GM23338 (cell line): Measurements from ENCODE around the gene PSMD5. TPM values are rescaled to one million over a fixed set of nuclear protein-coding genes. Genes with fewer than 3 reads are reported as not detected.

ENCODE experiments used
- ATAC-seq: fragments of 200-7000 bp; cut with Tn5 transposase; 3 replicates; pipeline ENCODE4 v1.9.1; 2020
- DNase-seq: peaks from one replicate; pipeline ENCODE4 v3.0.0-alpha.2; 2015; ENCODE audit warnings: low spot score
- H2AFZ ChIP-seq: fragments of 200-600 bp; sonication (generic); 2 replicates; pipeline ENCODE4 v1.8.0; 2016; ENCODE audit warnings: antibody characterized with exemption, mild to moderate bottlenecking, moderate library complexity
- H3F3A ChIP-seq: fragments of 200-600 bp; sonication (generic); replicated peaks from 2 replicates; pipeline ENCODE4 v1.8.0; 2017; ENCODE audit warnings: antibody characterized with exemption, mixed run types, low read depth
- H3K27ac ChIP-seq: fragments of 200-600 bp; sonication (generic); 2 replicates; pipeline ENCODE4 v1.6.1; 2016; ENCODE audit warnings: low read depth
- H3K27me3 ChIP-seq: fragments of 200-600 bp; sonication (generic); 2 replicates; pipeline ENCODE4 v1.8.0; 2016; ENCODE audit warnings: mild to moderate bottlenecking, mixed run types, moderate library complexity; ENCODE audit not compliant: insufficient read depth
- H3K36me3 ChIP-seq: fragments of 200-600 bp; sonication (generic); 2 replicates; pipeline ENCODE4 v1.8.0; 2016; ENCODE audit warnings: mild to moderate bottlenecking; ENCODE audit not compliant: insufficient read depth
- H3K4me1 ChIP-seq: fragments of 200-600 bp; sonication (generic); 2 replicates; pipeline ENCODE4 v1.8.0; 2016; ENCODE audit warnings: mild to moderate bottlenecking, moderate library complexity; ENCODE audit not compliant: insufficient read depth
- H3K4me2 ChIP-seq: fragments of 200-600 bp; sonication (generic); 2 replicates; pipeline ENCODE4 v1.7.1; 2017; ENCODE audit warnings: mixed run types
- H3K4me3 ChIP-seq: fragments of 200-600 bp; sonication (generic); 2 replicates; pipeline ENCODE4 v1.6.1; 2016; ENCODE audit warnings: mixed run types
- H3K79me2 ChIP-seq: fragments of 200-600 bp; sonication (generic); replicated peaks from 2 replicates; pipeline ENCODE4 v1.8.0; 2017; ENCODE audit warnings: mild to moderate bottlenecking; ENCODE audit not compliant: insufficient read depth
- H3K9me2 ChIP-seq: fragments of 200-600 bp; sonication (generic); 2 replicates; pipeline ENCODE4 v1.8.0; 2017; ENCODE audit not compliant: insufficient read depth
- H4K20me1 ChIP-seq: fragments of 200-600 bp; sonication (generic); replicated peaks from 2 replicates; pipeline ENCODE4 v1.8.0; 2017; ENCODE audit warnings: mild to moderate bottlenecking; ENCODE audit not compliant: insufficient read depth
- H3K27ac Mint-ChIP-seq: 2 replicates; pipeline ENCODE4 v1.8.0; 2020; ENCODE audit warnings: inconsistent platforms, mild to moderate bottlenecking, moderate library complexity, mixed read lengths
- H3K27me3 Mint-ChIP-seq: 3 replicates; pipeline ENCODE4 v1.8.0; 2022; ENCODE audit warnings: low read depth, mild to moderate bottlenecking, moderate library complexity, mixed read lengths, inconsistent platforms; ENCODE audit not compliant: insufficient read depth, poor library complexity
- H3K36me3 Mint-ChIP-seq: 3 replicates; pipeline ENCODE4 v1.8.0; 2021; ENCODE audit warnings: low read depth, mild to moderate bottlenecking, inconsistent platforms, moderate library complexity, mixed read lengths
- H3K4me1 Mint-ChIP-seq: 3 replicates; pipeline ENCODE4 v1.8.0; 2020; ENCODE audit warnings: mild to moderate bottlenecking, inconsistent platforms, mixed read lengths
- H3K4me3 Mint-ChIP-seq: 3 replicates; pipeline ENCODE4 v1.8.0; 2021; ENCODE audit warnings: moderate library complexity, mild to moderate bottlenecking, inconsistent platforms, mixed read lengths
- H3K9me3 Mint-ChIP-seq: 3 replicates; pipeline ENCODE4 v1.8.0; 2020; ENCODE audit warnings: moderate library complexity, mild to moderate bottlenecking, inconsistent platforms, mixed read lengths
- CREB1 ChIP-seq: fragments of 250-450 bp; sonication (Bioruptor Pico); IDR thresholded peaks from 2 replicates; pipeline ENCODE4 v1.5.0; 2020; ENCODE audit warnings: low read depth, mild to moderate bottlenecking, moderate library complexity
- CTCF ChIP-seq, 2 experiments: fragments of 200-600 bp in 1 of 2; sonication (generic) in 1 of 2; conservative IDR thresholded peaks; 2 replicates each; pipeline versions ENCODE4 v1.5.1 to v1.6.1; 2016 to 2017; ENCODE audit warnings: antibody characterized with exemption in 2 of 2, low read depth in 2 of 2, mild to moderate bottlenecking in 2 of 2, moderate library complexity in 1 of 2
- EZH2 ChIP-seq: fragments of 200-600 bp; sonication (generic); IDR thresholded peaks from one replicate; pipeline ENCODE4 v1.8.0; 2017; ENCODE audit warnings: antibody characterized with exemption, mild to moderate bottlenecking, low read depth; ENCODE audit not compliant: unreplicated experiment
- EZH2phosphoT487 ChIP-seq: fragments of 200-600 bp; sonication (generic); IDR thresholded peaks from one replicate; pipeline ENCODE4 v1.8.1; 2018; ENCODE audit warnings: antibody characterized with exemption; ENCODE audit not compliant: unreplicated experiment
- JUNB ChIP-seq: IDR thresholded peaks from one replicate; pipeline ENCODE4 v1.6.1; 2016; ENCODE audit warnings: antibody characterized with exemption; ENCODE audit not compliant: unreplicated experiment
- NANOG ChIP-seq: IDR thresholded peaks from 2 replicates; pipeline ENCODE4 v1.6.1; 2016; ENCODE audit warnings: antibody characterized with exemption, borderline replicate concordance
- POLR2AphosphoS5 ChIP-seq: IDR thresholded peaks from 2 replicates; pipeline ENCODE4 v1.6.1; 2016; ENCODE audit warnings: antibody characterized with exemption, low read depth
- REST ChIP-seq: IDR thresholded peaks from one replicate; pipeline ENCODE4 v1.6.1; 2018; ENCODE audit warnings: antibody characterized with exemption; ENCODE audit not compliant: unreplicated experiment
- STAT1 ChIP-seq: IDR thresholded peaks from one replicate; pipeline ENCODE4 v1.6.1; 2016; ENCODE audit warnings: antibody characterized with exemption; ENCODE audit not compliant: unreplicated experiment
- ZNF114 ChIP-seq: fragments of 250-450 bp; sonication (Bioruptor Pico); IDR thresholded peaks from 2 replicates; pipeline ENCODE4 v1.5.0; 2020; ENCODE audit warnings: mild to moderate bottlenecking, moderate library complexity
- ZNF331 ChIP-seq: fragments of 250-450 bp; sonication (Bioruptor Pico); IDR thresholded peaks from 2 replicates; pipeline ENCODE4 v1.5.0; 2020; ENCODE audit warnings: low read depth, mild to moderate bottlenecking, moderate library complexity
- polyA plus RNA-seq: library from polyadenylated mRNA; unstranded; fragments of >200 nt; fragmentation: Nextera tagmentation; extraction: Ambion mirVana; gene quantifications from 2 replicates; pipeline ENCODE4 v1.2.1, GENCODE V29; 2016
- total RNA-seq: library from RNA; depleted of rRNA; stranded (reverse); fragments of >200 nt; shearing (Covaris generic); gene quantifications from 2 replicates; pipeline ENCODE4 v1.2.3, GENCODE V29; 2014
- TF ChIP-seq, protein P1 (sequence below): fragments of 250-450 bp; sonication (Bioruptor Pico); IDR thresholded peaks from 2 replicates; pipeline ENCODE4 v1.5.0; 2020; ENCODE audit warnings: mild to moderate bottlenecking, moderate library complexity
- TF ChIP-seq, protein P2 (sequence below): IDR thresholded peaks from 2 replicates; pipeline ENCODE4 v1.6.1; 2016; ENCODE audit warnings: antibody characterized with exemption

The PSMD5 gene
- total and polyA plus RNA-seq, 2 experiments from 2014 or later = 23.9 to 40.5 TPM

GRCh38 chr9:120860083-120860482 is 17.4 kb upstream of the PSMD5 start:
- Histone ChIP-seq H3F3A (no peaks in the 10 kb centered on the region), H3K27me3 (no peaks in the 10 kb centered on the region), H3K4me1 (no peaks in the 10 kb centered on the region), H3K27ac (no peak overlapping the region), H3K4me3 (no peak overlapping the region), H3K79me2 (no peaks in the 10 kb centered on the region), H3K9me2 (no peaks in the 10 kb centered on the region), H3K36me3 (no peaks in the 10 kb centered on the region; the same call in 1 of the 2 replicates), H2AFZ (no peak overlapping the region), H4K20me1 (no peaks in the 10 kb centered on the region; the same call in 1 of the 2 replicates), H3K4me2 (no peak overlapping the region)
- DNase-seq (no peak), ATAC-seq (no peak)
- H3K36me3 Mint-ChIP-seq = peaks cover 9% of the 10 kb centered on the region
- H3K27me3 Mint-ChIP-seq = peaks cover 8% of the 10 kb centered on the region
- peaks cover 4% of the 10 kb centered on the region; the same call in 2 of the 3 replicates for H3K4me1 Mint-ChIP-seq
- H3K27ac Mint-ChIP-seq = no peak overlapping the region
- TF ChIP-seq EZH2phosphoT487 (no peak), POLR2AphosphoS5 (no peak), NANOG (no peak), CTCF (conservative IDR thresholded peaks at IDR 0.05; ENCODE audit: low read depth in 2 of 2) (no peak), ZNF114 (CRISPR knock-in tag) (no peak), ZNF331 (CRISPR knock-in tag) (no peak), CREB1 (no peak), EZH2 (no peak), JUNB (no peak), STAT1 (no peak), REST (no peak)
- TF ChIP-seq, protein P1, sequence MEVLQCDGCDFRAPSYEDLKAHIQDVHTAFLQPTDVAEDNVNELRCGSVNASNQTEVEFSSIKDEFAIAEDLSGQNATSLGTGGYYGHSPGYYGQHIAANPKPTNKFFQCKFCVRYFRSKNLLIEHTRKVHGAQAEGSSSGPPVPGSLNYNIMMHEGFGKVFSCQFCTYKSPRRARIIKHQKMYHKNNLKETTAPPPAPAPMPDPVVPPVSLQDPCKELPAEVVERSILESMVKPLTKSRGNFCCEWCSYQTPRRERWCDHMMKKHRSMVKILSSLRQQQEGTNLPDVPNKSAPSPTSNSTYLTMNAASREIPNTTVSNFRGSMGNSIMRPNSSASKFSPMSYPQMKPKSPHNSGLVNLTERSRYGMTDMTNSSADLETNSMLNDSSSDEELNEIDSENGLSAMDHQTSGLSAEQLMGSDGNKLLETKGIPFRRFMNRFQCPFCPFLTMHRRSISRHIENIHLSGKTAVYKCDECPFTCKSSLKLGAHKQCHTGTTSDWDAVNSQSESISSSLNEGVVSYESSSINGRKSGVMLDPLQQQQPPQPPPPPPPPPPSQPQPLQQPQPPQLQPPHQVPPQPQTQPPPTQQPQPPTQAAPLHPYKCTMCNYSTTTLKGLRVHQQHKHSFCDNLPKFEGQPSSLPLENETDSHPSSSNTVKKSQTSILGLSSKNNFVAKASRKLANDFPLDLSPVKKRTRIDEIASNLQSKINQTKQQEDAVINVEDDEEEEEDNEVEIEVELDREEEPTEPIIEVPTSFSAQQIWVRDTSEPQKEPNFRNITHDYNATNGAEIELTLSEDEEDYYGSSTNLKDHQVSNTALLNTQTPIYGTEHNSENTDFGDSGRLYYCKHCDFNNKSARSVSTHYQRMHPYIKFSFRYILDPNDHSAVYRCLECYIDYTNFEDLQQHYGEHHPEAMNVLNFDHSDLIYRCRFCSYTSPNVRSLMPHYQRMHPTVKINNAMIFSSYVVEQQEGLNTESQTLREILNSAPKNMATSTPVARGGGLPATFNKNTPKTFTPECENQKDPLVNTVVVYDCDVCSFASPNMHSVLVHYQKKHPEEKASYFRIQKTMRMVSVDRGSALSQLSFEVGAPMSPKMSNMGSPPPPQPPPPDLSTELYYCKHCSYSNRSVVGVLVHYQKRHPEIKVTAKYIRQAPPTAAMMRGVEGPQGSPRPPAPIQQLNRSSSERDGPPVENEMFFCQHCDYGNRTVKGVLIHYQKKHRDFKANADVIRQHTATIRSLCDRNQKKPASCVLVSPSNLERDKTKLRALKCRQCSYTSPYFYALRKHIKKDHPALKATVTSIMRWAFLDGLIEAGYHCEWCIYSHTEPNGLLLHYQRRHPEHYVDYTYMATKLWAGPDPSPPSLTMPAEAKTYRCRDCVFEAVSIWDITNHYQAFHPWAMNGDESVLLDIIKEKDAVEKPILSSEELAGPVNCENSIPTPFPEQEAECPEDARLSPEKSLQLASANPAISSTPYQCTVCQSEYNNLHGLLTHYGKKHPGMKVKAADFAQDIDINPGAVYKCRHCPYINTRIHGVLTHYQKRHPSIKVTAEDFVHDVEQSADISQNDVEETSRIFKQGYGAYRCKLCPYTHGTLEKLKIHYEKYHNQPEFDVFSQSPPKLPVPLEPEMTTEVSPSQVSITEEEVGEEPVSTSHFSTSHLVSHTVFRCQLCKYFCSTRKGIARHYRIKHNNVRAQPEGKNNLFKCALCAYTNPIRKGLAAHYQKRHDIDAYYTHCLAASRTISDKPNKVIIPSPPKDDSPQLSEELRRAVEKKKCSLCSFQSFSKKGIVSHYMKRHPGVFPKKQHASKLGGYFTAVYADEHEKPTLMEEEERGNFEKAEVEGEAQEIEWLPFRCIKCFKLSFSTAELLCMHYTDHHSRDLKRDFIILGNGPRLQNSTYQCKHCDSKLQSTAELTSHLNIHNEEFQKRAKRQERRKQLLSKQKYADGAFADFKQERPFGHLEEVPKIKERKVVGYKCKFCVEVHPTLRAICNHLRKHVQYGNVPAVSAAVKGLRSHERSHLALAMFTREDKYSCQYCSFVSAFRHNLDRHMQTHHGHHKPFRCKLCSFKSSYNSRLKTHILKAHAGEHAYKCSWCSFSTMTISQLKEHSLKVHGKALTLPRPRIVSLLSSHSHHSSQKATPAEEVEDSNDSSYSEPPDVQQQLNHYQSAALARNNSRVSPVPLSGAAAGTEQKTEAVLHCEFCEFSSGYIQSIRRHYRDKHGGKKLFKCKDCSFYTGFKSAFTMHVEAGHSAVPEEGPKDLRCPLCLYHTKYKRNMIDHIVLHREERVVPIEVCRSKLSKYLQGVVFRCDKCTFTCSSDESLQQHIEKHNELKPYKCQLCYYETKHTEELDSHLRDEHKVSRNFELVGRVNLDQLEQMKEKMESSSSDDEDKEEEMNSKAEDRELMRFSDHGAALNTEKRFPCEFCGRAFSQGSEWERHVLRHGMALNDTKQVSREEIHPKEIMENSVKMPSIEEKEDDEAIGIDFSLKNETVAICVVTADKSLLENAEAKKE (CRISPR knock-in tag) = no peak
- TF ChIP-seq, protein P2, sequence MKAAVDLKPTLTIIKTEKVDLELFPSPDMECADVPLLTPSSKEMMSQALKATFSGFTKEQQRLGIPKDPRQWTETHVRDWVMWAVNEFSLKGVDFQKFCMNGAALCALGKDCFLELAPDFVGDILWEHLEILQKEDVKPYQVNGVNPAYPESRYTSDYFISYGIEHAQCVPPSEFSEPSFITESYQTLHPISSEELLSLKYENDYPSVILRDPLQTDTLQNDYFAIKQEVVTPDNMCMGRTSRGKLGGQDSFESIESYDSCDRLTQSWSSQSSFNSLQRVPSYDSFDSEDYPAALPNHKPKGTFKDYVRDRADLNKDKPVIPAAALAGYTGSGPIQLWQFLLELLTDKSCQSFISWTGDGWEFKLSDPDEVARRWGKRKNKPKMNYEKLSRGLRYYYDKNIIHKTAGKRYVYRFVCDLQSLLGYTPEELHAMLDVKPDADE = no peak
- no peak overlapping the region for H3K4me3 Mint-ChIP-seq
- H3K9me3 Mint-ChIP-seq = no peaks in the 10 kb centered on the region
